Measurements from ENCODE around the gene DPM1.

Gene DPM1

GRCh38 chr20:50885068-50885467, 73.3 kb downstream of the DPM1 start:
- FAIRE-seq (no peak), DNase-seq (ENCODE audit: insufficient read length, low spot score) (no peak)
- TF ChIP-seq POLR2A (IDR thresholded peaks at IDR 0.05; ENCODE audit: low read depth, low read length): no peak

Data from H54 (cell line).